ENCODE results near the gene KDSR.

The KDSR gene

DNA sequence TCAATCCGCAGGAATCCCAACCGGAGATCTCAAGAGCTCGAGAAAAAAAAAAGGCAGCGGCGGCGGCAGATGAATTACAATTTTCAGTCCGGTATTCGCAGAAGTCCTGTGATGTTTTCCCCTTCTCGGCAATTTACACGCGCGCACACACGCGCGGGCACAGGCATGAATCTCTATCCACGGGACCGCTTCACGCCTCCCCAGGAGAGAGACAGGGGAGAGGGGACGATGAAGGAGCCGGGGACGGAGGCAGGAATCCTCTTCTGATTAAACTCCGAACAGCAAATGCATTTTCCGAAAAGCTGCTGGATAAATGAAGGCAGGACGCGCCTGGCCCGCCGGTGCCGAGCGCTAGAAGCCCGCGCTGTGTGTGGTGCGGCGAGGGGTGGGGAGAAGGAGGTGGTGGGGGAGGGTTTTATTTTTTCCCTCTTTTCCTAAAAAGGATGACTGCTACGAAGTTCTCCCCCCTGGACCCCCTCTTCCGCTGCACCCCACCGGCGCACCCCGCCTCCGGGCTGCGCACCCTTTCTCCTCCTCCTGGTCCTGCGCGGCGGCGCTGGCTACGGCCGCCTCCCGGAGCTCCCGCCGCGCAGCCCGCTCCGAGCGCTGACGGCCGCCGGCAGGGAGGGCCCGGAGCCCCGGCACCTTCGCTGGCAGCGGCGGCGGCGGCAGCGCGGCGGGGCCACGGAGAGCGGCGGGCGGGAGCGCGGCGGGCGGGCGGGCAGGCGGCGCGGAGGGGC, 47.5 kb downstream of the KDSR start, which contains the start of gene BCL2:
BCL2 (minus strand) TSS at position 387 of the 740 bp plus-strand sequence.
- peak; percentile 59 for DNase-seq

DNA sequence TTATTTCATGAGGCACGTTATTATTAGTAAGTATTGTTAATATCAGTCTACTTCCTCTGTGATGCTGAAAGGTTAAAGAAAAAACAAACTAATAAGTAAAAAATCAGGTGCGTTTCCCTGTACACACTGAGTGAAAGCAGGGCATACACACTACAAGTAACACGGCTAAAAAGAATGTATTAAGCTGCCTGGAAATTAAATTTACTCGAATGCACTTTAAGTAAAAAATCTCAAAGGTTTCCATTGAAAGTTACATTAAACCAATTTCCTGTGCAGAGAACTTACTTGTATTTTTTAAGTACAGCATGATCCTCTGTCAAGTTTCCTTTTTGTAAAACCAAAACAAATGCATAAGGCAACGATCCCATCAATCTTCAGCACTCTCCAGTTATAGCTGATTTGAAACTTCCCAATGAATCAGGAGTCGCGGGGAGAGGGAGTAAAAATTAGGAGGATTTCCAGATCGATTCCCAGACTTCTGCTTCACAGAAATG, 48.1 kb downstream of the KDSR start:
- peak; percentile 34 for DNase-seq

DNA sequence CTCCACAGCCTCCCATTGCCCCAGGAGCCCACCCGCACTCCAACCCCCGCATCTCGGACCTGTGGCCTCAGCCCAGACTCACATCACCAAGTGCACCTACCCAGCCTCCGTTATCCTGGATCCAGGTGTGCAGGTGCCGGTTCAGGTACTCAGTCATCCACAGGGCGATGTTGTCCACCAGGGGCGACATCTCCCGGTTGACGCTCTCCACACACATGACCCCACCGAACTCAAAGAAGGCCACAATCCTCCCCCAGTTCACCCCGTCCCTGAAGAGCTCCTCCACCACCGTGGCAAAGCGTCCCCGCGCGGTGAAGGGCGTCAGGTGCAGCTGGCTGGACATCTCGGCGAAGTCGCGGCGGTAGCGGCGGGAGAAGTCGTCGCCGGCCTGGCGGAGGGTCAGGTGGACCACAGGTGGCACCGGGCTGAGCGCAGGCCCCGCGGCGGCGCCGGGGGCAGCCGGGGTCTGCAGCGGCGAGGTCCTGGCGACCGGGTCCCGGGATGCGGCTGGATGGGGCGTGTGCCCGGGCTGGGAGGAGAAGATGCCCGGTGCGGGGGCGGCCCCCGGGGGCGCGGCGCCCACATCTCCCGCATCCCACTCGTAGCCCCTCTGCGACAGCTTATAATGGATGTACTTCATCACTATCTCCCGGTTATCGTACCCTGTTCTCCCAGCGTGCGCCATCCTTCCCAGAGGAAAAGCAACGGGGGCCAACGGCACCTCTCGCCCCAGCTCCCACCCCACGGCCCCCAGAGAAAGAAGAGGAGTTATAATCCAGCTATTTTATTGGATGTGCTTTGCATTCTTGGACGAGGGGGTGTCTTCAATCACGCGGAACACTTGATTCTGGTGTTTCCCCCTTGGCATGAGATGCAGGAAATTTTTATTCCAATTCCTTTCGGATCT, 48.8 kb downstream of the KDSR start:
- DNase-seq: peak; percentile 22

DNA sequence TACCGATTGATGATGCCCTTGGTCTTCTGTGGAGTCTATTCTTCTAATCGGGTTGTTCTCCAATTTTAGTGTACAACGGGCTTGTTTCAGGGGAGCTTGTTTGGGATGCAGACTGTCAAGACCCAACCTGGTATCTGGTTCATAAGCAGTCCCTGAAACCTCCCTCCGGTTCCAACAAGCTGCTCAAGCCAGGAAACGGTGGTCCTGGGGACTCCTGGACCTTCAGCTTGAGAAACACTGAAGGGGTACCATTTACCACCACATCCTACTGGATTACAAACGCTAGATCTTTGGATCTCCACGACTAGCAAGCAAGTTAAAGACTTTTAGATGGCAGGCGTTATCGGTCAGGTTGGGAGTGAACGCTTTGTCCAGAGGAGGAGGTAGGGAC, 49.5 kb downstream of the KDSR start:
- no peak for DNase-seq

DNA sequence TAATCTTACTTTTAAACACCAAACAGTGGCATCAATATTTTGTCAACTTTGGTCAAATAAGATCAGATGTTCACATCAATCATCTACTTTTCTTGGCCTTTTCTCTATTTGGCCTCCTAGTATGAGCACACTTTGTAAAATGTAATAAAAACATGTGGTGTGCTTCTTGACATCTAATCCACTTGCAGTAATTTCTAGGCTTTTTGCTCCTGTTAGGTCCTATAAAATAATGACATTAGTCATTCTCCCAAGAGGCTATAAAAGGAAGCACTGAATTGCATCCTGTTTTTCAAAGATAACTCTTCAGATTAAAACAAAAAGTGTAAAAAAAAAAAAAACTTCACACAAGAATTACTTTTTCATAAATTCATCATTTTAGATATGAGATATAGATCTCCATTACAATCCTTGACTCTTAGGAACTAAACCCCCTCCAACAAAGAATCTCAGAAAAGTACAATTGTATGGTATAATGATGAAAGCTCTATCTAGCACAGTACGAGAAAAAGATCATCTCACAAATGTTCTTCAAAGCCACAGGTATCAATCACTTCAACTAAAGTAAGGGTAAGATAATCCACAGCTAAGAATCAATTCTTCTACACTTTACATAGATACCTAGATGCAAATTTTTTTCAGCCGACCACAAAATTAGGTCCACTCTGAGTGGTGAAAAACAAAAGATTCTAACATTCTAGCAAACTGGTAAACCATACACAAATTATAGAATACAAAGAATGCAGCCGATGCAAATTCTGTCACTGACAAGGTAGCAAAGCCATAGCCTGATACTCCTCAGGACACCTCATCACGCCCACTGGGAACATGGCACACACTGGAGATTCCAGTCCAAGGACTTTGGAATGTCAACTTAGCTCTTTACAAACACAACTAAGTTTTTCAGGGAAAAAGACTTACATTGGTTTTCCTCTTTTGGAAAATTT, 50.1 kb downstream of the KDSR start:
- DNase-seq: no peak

DNA sequence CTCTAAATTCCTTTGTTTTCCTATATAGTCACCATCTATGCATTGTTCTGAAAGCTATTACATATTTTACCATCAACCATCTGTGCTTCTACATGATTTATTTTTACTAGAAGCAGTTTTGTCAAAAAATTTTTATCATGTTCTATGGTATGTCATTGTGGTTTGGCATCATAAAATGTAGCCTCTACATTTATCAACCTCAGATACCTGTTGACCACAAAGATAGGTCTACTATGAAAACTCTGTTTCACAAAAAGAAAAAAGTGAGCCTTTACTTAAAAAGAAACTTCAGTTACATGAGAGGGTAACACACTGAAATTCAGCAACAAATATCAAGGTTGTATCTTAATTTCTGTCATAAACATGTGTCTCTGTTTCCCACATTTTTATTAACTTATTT, 51.1 kb downstream of the KDSR start:
- DNase-seq: no peak

DNA sequence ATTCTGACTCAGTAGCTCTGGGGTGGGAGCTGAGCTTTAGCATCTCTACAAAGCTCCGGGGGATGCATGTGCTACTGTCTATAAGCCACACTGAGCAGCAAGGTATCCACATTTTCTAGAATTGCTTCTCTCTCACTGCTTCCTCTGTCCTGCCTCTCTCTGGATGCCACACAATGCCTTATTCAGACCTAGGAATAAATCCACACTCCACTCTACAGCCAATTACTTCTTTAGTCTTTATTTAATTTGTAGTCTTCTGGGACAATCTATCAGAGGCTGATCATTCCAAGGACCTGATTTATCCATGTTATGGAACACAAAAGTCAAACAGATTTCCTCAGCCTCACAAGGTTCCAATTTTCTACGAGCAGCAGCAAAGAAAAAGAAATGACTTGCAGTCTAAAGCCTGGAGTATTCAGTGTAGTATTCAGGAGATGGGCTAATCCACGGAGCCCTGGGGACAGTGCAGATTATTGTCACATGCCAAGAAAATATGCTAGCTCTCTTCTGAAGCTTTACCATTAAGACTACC, 51.8 kb downstream of the KDSR start:
- DNase-seq: no peak

DNA sequence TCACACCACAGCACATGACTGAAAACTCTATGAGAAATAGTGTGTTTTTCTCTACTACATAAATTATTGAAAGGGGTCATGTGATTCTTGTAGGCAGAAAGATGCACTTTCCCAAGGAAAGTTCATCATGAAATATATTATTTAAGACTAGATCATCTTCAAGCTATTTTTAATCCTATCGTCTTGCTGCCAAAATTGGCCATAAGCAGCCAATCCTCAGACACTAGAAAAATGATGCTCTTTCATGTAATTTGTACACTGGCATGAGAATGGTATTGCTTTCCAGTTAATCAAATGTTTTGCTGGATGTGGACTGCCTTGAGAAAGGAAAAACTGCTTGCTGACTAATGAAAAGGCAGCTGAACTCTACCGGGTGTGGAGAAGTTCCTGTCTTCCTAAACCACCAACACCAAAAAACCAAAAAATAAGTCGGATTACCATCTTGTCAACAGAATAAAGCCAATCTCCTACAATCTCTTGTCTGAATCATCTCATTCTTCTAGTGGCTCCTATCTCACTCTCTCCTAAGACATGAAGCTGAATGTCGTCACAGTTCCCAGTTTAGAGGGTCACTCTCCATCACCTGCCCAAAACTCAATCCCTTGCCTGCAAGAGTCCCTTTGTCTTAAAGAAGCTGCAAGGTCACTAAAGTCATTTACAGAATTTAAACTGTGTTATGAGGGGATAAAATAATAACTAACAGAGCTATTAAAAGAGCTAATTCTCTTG, 52.8 kb downstream of the KDSR start:
- no peak for DNase-seq

DNA sequence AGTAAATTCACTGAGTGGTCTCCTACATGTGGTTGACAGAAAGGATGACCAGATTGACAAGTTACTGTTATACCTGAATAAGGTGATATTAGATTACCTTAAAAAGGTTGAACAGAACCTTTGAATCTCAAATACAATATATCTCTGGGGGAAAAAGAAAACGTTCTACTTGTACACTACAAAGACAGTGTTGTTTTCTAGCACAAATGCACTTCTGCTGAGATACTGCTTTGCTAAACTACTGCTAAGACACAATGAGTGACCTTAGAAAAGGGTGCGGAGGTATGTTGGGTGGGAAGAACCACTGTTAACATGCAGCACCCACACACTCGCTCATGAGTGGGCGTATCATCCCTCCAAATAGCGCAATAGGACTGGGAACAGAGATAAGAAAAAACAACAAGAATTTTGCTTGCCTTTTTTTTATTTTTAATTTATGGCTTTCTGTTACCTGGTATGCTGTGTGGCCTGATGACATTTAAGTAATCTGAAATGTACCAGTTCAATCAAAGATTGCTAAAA, 53.5 kb downstream of the KDSR start:
- no peak for DNase-seq

DNA sequence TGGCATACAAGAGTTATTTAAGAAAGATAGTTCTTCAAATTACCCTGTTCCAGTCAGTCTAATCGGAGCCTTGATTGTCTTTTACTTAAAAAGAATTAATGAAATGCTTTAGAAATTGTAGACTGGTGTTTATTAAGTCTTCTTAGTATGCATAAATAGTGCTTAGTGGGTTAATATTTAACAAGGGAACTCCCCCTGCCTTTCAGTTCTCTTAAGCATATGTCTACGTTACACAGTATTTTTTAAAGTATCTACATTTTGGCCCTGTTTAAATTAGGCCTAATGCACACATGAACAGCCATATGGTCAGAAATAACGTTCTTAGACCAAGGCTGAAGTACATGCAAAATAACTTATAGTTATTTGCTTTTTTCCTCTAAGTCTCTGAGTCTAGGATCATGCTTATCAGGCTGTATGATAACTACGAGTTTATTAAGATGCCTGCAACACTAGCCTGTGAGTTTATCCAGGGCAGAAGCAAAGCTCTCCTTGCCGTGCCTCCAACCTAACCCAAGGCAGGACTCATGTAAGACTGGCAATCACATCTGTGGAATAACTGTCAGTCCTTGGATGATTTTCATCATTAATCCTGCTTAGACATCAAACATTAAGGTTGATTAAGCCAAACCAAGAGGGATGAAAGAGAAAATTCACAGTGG, 54.1 kb downstream of the KDSR start:
- no peak for DNase-seq

DNA sequence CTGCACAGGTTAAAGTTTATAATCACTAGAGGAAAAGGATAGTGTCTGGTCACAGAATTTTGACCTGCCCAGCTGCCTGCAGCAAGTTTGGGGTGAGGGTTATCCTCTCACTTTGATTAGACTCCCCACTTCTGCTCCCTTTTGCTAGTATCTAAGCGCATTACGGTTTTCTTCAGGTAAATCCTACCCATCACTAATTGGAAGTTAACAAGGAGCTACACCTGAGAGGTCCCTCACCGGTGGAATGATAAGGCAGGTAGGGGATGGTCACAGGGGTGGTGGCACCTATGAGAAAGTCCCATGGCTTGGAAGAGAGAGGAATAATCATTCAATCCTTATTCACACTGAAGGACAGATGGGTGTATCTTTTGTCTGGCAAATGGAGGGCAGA, 55.0 kb downstream of the KDSR start:
- DNase-seq: no peak

DNA sequence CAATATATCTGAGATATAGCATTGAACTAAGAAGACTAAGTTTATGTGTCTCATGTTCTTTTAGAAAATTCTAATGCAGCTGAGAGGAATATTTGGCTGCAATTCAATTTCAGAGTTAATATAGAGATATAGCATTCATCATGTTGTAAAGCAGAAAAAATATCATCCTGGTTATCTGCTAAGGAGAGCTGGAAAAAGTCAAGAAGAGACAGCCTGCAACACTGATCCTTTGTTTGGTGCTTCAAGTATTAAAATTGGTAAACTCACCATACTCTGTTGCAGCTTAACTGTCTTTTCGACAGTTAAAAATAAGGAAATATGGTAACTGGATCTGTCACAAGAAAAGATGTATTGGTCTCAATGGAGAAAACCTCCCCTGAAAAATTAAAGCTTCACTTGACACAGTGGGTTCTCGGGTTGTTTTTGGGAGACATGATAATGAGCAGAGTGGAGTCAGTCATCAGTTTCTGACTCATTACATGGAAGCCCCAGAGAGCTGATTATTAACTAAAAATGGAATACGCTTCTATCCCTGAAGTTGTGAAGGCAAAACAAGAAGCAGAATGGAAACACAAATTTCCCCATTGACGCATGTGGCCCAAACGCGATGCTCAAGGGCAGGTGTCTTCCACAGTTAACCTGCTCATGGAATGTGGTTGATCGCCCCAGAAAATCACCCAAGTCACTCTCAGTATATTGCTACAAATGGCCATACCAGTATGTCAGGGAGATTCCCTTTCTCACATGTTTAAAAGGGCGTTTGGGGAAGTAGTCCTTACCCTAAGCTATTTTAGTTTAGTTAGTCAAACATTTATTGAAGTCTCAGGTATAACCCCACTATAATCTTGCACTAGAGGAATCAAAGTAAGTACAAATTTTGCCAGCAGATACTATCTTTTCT, 55.6 kb downstream of the KDSR start:
- no peak for DNase-seq

DNA sequence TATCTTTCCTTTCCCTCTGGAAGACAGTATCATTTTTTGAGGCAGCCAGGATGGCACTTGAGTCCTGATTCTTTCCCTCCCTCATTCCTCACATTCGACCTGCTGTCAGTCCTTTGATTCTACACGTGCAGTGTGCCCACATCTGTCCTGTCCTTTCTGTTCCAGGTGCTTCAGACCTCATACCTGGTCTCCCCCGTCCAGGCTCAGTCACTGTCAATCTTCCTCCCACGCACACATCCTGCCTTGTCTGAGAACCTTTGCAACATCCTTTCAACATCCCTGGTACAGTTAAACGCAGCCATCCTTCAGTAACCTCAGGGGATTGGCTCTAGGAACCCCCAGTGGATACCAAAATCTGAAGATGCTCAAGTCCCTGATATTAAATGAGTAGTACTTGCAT, 57.6 kb downstream of the KDSR start:
- no peak for DNase-seq

DNA sequence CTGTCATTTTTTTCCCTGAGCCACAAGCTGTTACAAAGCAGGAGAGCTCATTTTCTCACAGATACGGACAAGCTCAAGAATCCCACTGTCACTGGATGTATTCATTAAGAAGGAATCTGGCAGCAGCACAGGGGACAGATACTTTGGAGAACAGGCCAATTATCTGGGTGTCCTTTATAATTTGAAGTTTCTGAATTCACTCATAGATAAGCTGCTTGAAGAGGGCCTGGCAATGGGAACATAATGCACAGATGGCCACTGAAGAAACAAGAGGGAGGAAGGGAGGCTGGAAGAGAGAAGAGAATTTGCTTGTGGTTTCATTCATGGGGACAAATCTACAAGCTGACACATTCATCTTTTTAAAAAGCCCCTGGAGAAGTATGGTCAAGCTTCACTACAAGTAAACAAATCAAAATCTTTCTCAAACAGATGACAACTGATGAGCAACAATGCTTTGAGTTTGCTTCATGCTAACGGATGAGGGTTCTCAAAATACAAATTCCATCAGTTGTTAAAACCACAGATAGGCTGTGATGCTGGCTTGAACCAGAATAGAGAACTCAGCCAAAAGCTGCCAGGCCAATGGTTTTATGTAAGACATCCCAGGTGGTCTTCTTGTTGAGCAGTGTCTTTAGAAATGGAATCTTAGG, 59.3 kb downstream of the KDSR start:
- DNase-seq: peak; percentile 71

DNA sequence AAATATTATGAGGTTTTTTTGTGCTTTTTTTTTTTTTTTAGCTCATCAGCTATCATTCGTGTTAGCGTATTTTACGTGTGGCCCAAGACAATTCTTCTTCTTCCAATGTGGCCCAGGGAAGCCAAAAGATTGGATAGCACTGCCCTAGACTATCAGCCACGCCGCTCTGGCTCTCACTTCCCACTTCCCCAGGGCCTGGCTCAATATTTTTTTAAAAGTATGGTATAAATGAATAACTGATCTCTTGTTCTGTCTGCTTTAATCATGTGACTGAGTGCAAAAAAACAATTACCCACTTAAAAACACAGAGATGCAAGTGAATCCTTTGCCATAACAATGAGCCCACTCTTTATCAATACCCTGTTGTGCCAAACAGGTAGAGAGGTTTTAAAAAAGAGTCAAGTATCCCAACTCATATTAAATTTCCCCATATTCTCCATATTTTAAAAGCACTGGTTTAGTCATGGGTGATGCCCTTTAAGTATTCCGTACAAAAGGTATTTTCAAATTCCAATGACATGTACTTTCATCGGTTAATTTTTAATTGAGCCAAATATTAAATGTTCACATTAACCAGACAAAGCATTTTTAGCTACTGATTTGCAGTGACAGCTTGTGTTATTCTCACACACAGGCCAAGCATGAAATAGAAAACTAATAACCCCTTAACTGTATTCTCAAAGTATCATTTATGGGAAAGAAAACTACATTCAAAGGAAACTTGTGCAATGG, 60.0 kb downstream of the KDSR start:
- peak; percentile 51 for DNase-seq

DNA sequence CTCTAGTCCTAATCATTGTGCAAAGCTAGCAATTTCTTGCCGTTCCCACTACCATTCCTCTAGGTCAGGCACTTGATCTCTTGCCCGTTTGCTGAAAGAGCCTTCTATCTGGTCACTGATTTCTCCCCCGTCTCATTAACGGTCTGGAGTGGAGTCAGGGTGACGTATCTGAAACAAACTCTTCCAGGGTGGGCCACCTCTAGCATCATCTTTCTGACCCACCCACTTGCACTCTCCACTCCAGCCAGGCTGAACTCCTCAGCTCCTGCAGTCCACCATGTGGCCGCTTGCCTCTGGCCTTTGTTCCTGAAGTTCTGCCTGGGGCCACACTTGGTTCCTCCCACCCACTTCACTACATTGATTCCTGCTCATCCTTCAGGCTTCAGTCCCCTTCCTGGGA, 60.8 kb downstream of the KDSR start:
- no peak for DNase-seq

DNA sequence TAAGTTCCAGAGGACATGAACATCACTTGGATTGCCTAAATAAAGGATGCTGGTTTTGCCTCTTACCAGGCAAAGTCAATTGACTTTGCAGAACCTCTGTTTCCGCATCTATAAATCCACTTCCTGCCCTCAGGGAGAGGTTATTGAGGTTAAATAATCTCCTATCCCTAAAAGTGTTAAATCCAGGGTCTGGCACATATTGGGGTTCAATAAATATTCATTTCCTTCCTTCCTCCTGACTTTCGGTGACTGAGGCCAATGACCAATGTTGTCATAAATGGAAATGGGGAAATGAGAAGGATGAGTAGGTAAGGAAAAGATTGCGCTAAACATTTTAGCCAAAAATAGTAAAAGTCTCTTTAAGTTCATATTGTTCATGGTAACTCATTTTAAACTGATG, 63.5 kb downstream of the KDSR start:
- no peak for DNase-seq

DNA sequence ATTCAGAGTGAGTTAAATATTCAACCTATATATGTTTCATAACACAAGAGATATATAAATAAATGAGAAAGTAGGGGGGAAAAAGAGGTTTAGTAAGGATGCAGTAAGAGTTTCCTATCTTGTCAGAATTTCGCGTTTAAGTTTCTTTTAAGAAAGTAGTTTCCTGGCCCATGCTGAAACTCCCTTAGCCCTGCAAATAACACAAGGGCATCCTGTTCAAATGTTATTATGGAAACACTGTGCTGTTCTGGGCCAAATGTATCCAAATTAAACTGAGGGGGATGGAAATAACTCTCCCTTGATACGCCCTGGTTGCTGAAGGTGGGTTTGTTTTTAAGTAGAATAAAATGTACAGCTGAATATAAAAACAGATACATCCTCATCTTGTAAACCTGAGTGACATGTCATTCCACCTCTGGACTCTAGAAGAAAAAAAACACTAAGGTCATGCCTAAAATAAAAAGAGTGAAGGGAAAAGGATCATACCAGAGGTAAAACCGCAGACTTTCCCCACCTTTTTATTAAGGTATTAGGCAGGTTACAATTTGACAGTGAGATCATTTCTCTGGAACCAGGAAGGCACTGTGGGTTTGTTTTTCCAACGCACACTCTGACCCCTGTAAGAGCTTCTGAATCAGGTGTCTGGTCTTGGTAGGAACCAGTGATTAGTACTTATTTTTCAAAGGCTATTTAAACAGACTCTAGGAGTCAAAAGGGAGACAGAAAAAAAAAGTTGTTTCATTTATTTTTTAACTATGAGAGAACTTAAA, 64.2 kb downstream of the KDSR start:
- no peak for DNase-seq
